NT2/D1 (cell line): ENCODE data around the gene VPS8.

ENCODE experiments used
- SUZ12 ChIP-seq: IDR thresholded peaks from 2 replicates; pipeline ENCODE4 v1.6.1; 2011; ENCODE audit not compliant: insufficient read length, insufficient read depth; ENCODE audit errors: extremely low read depth
- ZNF274 ChIP-seq: IDR thresholded peaks from 2 replicates; pipeline ENCODE4 v1.6.1; 2011; ENCODE audit warnings: mild to moderate bottlenecking, low read depth, low read length

DNA sequence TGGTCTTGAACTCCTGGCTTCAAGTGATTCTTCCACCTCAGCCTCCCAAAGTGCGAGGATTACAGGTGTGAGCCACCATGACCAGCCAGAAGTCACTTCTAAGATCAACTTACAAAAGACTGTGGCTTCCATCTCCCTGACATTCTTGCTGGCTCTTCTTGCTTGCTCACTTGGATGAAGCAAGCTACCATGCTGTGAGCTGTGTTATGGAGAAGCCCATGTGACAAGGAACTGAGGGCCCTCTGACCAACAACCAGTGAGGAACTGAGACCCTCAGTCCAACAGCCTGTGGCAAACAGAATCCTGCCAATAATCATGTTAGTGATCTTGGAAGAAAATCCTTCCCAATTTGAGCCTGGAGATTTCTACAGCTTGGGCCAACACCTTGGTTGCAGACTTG, 7.2 kb upstream of the VPS8 start:
- TF ChIP-seq ZNF274 (no peak), SUZ12 (no peak)
